Measurements from ENCODE around the gene PPP4C. TPM values are rescaled to one million over a fixed set of nuclear protein-coding genes. Genes with fewer than 3 reads are reported as not detected.

Gene PPP4C
- total RNA-seq, 2 experiments from 2014 or later, result 83.9 to 87.3 TPM

GRCh38 chr16:30091474-30092372 lies 15.9 kb downstream of the PPP4C start, which contains the start of gene TBX6:
Gene TBX6, minus strand, starts transcription at chr16:30091924. Its CDS starts 731 bp downstream, at chr16:30091193.
- ATAC-seq (ENCODE audit: poor library complexity) (peak; percentile 80), DNase-seq (peak; percentile 85 to 96 (median 91))
- Histone ChIP-seq H3K27me3 (ENCODE audit: control insufficient read depth in 1 of 2, insufficient read depth in 2 of 2, low read length in 2 of 2) (no peaks in the 10 kb centered on the region), H3K27ac (ENCODE audit: low read depth in 1 of 2, low read length in 2 of 2) (peak within 1 kb of the TSS; percentile 58 to 81), H3K4me3 (ENCODE audit: low read length) (peak within 1 kb of the TSS; percentile 67), H3K9me3 (ENCODE audit: control insufficient read depth in 1 of 2, insufficient read depth in 1 of 2, low read length in 2 of 2) (peaks cover 4 to 8% of the 10 kb centered on the region in 2 experiments), H3K36me3 (ENCODE audit: insufficient read depth, low read length) (peaks cover 21% of the 10 kb centered on the region), H3K4me1 (ENCODE audit: insufficient read depth, low read length) (peaks cover 72% of the 10 kb centered on the region)
- intact Hi-C loops (cut with DNase I, micrococcal nuclease), result loop anchor here (2.0 to 10.0 kb wide), 3 partner anchors 15 to 323 kb away; partner anchors contain the start of gene PPP4C (in 1 of the 2)
- ChIA-PET CTCF (interaction anchor here (0.6 to 3.3 kb wide), 25 partner anchors 11 to 538 kb away, joined by 3 to 26 read pairs (median 4); partner anchors contain the start of genes ALDOA, CORO1A, DCTPP1 and MAPK3), POLR2A (interaction anchor here (0.6 to 7.9 kb wide), 24 partner anchors 11 to 443 kb away, joined by 3 to 163 read pairs (median 4); partner anchors contain the start of genes ALDOA, CORO1A, DCTPP1 and MAPK3)
- peaks cover 53% of the 10 kb centered on the region for H3K36me3 Mint-ChIP-seq (ENCODE audit: low read depth)
- peak; percentile 78 for TF ChIP-seq CTCF (IDR thresholded peaks at IDR 0.05)
- H3K4me3 Mint-ChIP-seq, result peak within 1 kb of the TSS; percentile 88
- peaks cover 53% of the 10 kb centered on the region for H3K4me1 Mint-ChIP-seq (ENCODE audit: low read depth)
- H3K27ac Mint-ChIP-seq, result peak within 1 kb of the TSS; percentile 95
- no peaks in the 10 kb centered on the region for H3K27me3 Mint-ChIP-seq
- peaks cover under 1% of the 10 kb centered on the region for H3K9me3 Mint-ChIP-seq

- peak overlapping the region; percentile 58 to 81 for H3K27ac ChIP-seq (ENCODE audit: low read depth in 1 of 2, low read length in 2 of 2)
- peaks cover 4% of the 10 kb centered on the region for H3K9me3 Mint-ChIP-seq
- peaks cover 21% of the 10 kb centered on the region for H3K36me3 ChIP-seq (ENCODE audit: insufficient read depth, low read length)
- intact Hi-C loops (cut with DNase I, micrococcal nuclease), result loop anchor here in 1 of 2 experiments (10.0 kb wide), 1 partner anchor 322 kb away; no protein-coding TSS in a partner anchor
- TF ChIP-seq CTCF (IDR thresholded peaks at IDR 0.05), result no peak
- ATAC-seq (ENCODE audit: poor library complexity) (peak; percentile 10), DNase-seq (peak in 12 of 14 experiments; percentile 30 to 91 (median 56))
- H3K4me1 ChIP-seq (ENCODE audit: insufficient read depth, low read length), result peaks cover 73% of the 10 kb centered on the region
- H3K27ac Mint-ChIP-seq, result peak overlapping the region; percentile 95
- peaks cover 53% of the 10 kb centered on the region for H3K36me3 Mint-ChIP-seq (ENCODE audit: low read depth)
- POLR2A ChIA-PET, result interaction anchor here (0.5 to 7.9 kb wide), 20 partner anchors 10 to 479 kb away, joined by 3 to 163 read pairs (median 4); partner anchors contain the start of genes ALDOA, CORO1A, DCTPP1 and MAPK3
- H3K27me3 ChIP-seq (ENCODE audit: control insufficient read depth in 1 of 2, insufficient read depth in 2 of 2, low read length in 2 of 2), result no peaks in the 10 kb centered on the region
- peaks cover 12 to 14% of the 10 kb centered on the region in 2 experiments for H3K9me3 ChIP-seq (ENCODE audit: control insufficient read depth in 1 of 2, insufficient read depth in 1 of 2, low read length in 2 of 2)
- no peaks in the 10 kb centered on the region for H3K27me3 Mint-ChIP-seq
- H3K4me3 Mint-ChIP-seq, result peak overlapping the region; percentile 88
- H3K4me3 ChIP-seq (ENCODE audit: low read length), result peak overlapping the region; percentile 67
- CTCF ChIA-PET, result interaction anchor here (0.7 to 3.3 kb wide), 20 partner anchors 10 to 537 kb away, joined by 3 to 26 read pairs (median 4); partner anchors contain the start of genes ALDOA, CORO1A, MAPK3 and PPP4C
- H3K4me1 Mint-ChIP-seq (ENCODE audit: low read depth), result peaks cover 53% of the 10 kb centered on the region
Measured at GRCh38 chr16:30092373-30093010, 16.7 kb downstream of the PPP4C start.

All from CD4-positive, alpha-beta T cell (primary cell).